Subcutaneous adipose tissue (tissue), 4 donors: ENCODE measurements around the gene ADARB2. TPM values are rescaled to one million over a fixed set of nuclear protein-coding genes. Genes with fewer than 3 reads are reported as not detected.

Experiments used
- total RNA-seq, 4 donors: library from RNA; depleted of rRNA; stranded (reverse); fragments of >200 nt; gene quantifications; one replicate each; pipeline ENCODE4 v1.1.0, GENCODE V29; 2016
- TF ChIP-seq, protein P1 (sequence below): fragments of 450-650 bp; IDR thresholded peaks from one replicate; pipeline ENCODE4 v1.5.1; 2016; ENCODE audit warnings: low read depth, mild to moderate bottlenecking, control low read depth, antibody characterized with exemption, moderate library complexity

Gene ADARB2
- total RNA-seq, 4 donors from 2014 or later, result under 0.01 to 0.65 (median 0.44) TPM; not detected in 1

DNA sequence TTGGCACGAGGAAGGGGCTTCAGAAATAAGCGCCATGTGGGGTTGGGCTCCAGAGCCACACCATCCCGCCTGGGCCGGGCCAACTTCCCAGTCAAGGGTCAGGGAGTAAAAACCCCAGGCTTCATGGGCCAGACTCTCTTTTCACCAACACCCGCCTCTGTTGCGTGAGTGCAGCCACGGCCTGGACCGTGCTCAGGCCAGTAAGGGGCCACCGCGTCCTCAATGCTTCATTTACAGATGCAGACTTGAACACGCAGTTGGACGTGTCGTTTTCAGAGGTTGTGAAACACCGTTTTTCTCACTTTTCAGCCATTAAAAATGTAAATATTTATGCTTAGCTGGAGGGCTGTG is 520.1 kb downstream of the ADARB2 start:
- TF ChIP-seq, protein P1, sequence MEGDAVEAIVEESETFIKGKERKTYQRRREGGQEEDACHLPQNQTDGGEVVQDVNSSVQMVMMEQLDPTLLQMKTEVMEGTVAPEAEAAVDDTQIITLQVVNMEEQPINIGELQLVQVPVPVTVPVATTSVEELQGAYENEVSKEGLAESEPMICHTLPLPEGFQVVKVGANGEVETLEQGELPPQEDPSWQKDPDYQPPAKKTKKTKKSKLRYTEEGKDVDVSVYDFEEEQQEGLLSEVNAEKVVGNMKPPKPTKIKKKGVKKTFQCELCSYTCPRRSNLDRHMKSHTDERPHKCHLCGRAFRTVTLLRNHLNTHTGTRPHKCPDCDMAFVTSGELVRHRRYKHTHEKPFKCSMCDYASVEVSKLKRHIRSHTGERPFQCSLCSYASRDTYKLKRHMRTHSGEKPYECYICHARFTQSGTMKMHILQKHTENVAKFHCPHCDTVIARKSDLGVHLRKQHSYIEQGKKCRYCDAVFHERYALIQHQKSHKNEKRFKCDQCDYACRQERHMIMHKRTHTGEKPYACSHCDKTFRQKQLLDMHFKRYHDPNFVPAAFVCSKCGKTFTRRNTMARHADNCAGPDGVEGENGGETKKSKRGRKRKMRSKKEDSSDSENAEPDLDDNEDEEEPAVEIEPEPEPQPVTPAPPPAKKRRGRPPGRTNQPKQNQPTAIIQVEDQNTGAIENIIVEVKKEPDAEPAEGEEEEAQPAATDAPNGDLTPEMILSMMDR, result no peak

DNA sequence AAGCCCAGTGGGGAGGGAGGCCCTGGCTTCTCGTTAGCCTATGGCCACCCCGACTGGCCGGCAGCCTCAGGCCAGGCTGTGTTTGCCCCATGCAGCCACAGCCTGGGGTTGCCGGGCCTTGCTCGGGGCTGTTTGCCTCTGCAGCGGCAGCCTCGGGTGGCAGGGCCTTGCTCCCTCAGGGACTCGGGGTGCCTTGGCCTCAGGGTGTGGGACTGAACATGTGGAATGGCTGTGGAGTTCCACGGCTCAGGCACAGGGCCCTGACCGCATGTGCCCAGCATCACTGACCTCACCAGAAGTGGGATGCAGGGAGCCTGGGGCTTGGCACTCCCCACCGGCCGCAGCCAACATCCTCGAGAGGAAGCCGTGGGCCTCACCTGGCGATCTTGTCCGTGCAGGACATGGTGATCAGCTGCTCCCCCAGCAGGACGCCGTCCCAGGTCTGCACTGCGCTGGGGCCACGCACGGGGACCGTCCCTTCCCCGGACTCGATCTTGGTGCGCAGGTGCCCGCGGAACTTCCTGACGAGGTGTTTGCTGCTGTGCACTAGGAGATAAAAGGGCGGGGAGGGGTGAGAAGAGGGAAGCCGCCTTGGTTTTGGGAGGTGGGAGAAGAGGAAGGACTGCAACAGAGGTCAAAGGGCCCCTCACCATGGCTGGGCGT is 520.6 kb downstream of the ADARB2 start:
- TF ChIP-seq, protein P1, result no peak

DNA sequence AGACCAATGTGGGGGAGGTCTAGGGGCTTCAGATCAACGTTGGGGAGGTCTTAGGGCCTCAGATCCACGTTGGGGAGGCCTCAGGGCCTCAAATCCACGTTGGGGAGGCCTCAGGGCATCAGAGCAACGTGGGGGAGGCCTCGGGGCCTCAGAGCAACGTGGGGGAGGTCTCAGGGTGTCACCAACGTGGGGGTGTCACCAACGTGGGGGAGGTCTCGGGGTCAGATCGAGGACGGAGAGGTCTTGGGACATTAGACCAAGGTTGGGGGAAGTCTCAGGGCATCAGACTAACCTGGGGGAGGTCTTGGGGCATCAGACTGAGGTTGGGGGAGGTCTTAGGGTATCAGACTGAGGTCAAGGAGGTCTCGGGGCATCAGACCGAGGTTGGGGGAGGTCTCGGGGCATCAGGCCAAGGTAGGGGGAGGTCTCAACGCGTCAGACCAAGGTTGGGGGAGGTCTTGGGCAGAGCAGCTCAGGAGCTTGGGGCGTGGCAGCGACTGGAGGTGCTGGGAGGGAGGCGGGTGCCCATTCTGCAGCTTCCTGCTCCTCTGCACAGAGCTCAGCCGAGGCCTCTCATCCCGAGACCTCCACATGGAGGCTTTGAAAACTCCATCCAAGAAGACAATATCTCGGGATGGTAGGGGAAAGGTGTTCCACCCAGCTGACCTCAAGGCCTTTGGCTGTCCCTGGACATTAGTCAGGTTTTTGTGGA is 521.3 kb downstream of the ADARB2 start:
- TF ChIP-seq, protein P1, result no peak

DNA sequence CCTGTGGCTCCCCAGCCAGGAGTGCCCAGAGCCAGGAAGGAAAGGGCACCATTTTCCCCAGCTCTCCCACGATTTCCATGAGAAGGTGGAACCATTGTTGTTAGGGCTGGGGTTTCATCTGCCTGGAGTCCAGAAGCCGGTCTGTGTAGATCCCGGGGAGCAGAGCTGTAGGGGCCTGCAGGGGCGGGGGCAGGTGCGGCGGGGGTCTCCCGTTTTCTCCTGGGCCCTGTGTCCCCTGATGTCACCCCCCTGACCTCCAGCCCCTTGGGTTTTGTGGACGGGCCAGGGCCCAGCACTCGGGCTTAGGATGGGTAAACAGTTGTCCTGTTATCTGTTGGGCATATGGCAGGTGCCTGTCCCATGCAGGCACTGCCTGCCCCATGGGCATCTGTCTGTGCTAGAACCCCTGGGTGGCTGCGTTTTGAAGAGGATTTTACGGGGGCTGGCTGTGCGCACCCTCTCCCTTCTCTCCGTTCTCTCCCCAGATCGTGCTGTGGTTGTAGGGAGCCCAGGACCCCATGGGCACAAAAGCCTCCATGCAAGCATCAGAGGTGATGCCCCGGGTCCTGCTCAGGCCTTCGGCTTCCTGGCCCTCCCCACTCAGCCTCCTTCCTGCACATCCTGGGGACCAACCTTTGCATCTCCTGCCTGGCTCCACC is 522.3 kb downstream of the ADARB2 start:
- TF ChIP-seq, protein P1, result no peak

DNA sequence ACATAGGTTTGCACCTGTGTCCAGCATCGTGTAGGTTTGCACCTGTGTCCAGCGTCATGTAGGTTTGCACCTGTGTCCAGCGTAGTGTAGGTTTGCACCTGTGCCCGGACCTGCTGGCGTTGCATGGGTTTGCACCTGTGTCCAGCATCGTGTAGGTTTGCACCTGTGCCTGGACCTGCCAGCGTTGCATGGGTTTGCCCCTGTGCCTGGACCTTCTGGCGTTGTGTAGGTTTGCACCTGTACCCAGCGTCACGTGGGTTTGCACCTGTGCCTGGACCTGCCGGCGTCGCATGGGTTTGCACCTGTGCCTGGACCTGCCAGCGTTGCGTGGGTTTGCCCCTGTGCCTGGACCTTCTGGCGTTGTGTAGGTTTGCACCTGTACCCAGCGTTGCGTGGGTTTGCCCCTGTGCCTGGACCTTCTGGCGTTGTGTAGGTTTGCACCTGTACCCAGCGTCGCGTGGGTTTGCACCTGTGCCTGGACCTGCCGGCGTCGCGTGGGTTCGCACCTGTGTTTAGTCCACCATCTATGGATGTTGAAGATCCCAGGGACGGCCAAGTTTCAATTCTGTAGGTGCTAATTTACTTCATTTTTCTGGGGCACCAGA is 523.2 kb downstream of the ADARB2 start:
- TF ChIP-seq, protein P1, result no peak

DNA sequence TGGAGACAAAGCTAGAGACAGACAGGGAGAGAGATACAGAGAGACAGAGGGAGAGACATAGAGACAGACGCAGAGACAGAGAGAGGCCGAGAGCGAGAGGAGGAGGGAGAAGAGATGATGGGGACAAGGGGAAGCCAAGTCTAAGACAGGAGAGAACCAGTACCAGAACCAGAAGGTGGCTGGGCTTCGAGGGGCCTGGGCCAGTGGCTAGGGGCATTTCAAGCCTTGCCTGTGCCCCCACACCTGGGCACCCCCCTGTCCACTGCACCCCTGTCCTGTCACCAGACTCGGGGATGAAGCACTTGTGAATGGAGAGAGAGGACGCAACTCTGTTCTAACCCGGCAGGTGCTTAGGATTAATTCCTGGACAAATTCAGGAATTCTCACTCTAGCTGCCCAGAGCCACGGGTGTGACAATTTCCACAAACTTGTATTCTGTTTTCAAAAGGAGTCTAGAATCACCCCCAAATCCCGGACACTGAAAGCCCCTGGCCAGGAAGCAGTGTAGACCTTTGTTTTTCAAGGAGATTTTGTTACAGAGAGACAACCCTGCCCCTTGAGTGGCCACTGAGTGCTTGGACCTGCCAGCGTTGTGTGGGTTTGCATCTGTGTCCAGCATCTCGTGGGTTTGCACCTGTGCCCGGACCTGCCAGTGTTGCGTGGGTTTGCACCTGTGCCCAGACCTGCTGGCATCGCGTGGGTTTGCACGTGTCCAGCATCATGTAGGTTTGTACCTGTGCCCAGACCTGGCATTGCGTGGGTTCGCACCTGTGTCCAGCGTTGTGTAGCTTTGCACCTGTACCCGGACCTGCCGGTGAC is 523.9 kb downstream of the ADARB2 start:
- TF ChIP-seq, protein P1, result no peak
